Tibial artery (tissue), 4 donors: ENCODE measurements around the gene NADK.
A peak's percentile ranks its signal among the peaks of the same experiment; 100 is the strongest.
"Not testable (repeated sequence)": the region's sequence is repeated elsewhere in the genome, so short reads cannot be mapped to it uniquely, and the experiment has no call there.

Experiments
- DNase-seq, 2 donors: peaks; one replicate each; pipeline ENCODE4 v3.0.0-alpha.2; 2019
- H3K27ac ChIP-seq, 2 donors: fragments of 200-600 bp; sonication (generic) in 1 of 2; 1 replicate in 1 of 2; 2 replicates in 1 of 2; pipeline ENCODE4 v1.5.1; 2018 to 2019; ENCODE audit warnings: mild to moderate bottlenecking in 1 of 2
- H3K27me3 ChIP-seq, 2 donors: fragments of 200-600 bp; sonication (generic) in 1 of 2; one replicate each; pipeline versions ENCODE4 v1.5.1 to v1.6.0; 2016 to 2019
- H3K36me3 ChIP-seq, 3 donors: fragments of 200-600 bp; sonication (generic) in 2 of 3; one replicate each; pipeline ENCODE4 v1.5.1; 2016 to 2019; ENCODE audit warnings: mild to moderate bottlenecking in 2 of 3
- H3K4me1 ChIP-seq, 4 donors: fragments of 200-600 bp; sonication (generic) in 2 of 4; 1 replicate in 3 of 4; 2 replicates in 1 of 4; pipeline ENCODE4 v1.5.1; 2016 to 2019
- H3K4me3 ChIP-seq, 2 donors: fragments of 200-600 bp; sonication (generic) in 1 of 2; 1 replicate in 1 of 2; 2 replicates in 1 of 2; pipeline ENCODE4 v1.5.1; 2018 to 2019; ENCODE audit warnings: mild to moderate bottlenecking in 2 of 2
- H3K9me3 ChIP-seq, 3 donors: fragments of 200-600 bp; sonication (generic) in 1 of 3; one replicate each; pipeline ENCODE4 v1.5.1; 2016 to 2019
- CTCF ChIP-seq, 2 experiments: fragments of 200-600 bp in 1 of 2; fragments of 450-650 bp in 1 of 2; IDR thresholded peaks; one replicate each; pipeline ENCODE4 v1.5.1; 2017 to 2019; ENCODE audit warnings: antibody characterized with exemption in 2 of 2, mild to moderate bottlenecking in 1 of 2, moderate library complexity in 1 of 2
- intact Hi-C: fragments of 100-400 bp; cut with DNase I; formaldehyde crosslinking; loops from one replicate; pipeline ENCODE4 v1.15.0; 2023; ENCODE audit warnings: low total_unique reads

The NADK gene

DNA sequence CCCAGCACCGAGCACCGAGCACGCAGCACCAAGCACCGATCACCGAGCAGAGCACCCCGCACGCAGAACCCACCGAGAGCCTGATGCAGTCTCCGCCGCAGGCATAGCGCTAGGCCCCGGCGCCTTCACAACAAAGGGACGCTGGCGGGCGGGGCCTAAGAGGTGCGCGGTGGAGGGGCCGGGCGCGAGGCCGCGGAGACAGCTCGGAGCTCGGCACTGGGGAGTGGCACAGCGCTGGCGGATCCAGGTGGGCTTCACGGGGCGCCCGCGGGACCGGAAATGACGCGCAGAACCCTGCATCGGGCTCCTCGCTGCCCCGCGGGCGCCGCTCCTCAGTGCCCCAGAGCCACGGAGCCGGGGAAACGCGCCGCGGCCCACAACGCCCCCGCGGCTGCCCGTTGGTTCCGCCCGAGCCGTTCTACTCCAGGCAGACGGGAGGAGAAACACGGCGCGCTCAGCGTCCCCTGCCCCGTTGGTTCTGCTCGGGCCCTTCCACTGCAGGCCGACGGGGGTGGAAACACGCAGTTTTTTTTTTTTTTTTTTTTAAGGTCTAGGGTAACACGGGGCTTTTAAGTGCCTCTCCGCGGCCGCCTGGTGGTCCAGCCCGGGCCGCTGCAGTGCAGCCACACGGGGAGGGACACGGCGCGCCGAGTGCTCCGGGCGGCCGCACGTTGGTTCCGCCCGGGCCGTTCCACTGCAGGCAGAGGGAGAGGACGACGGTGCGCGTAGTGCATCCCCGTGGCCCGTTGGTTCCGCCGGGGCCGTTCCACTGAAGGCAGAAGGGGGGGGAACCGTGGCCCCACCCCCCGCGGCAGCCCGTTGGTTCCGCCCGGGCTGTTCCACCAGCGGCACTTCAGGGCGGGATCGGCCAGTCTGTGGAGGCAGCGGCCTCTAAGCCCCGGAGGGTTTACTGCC, 32.4 kb downstream of the NADK start:
- TF ChIP-seq CTCF (IDR thresholded peaks at IDR 0.05), result peak in 1 of 2 experiments; percentile 43
- Histone ChIP-seq H3K4me3 (peak overlapping the region; percentile 18 to 54), H3K27ac (peak overlapping the region in 1 of 2 donors; percentile 79)
- intact Hi-C loops, result loop anchor here (5.0 kb wide), 1 partner anchor 54 kb away; the partner anchor contains the start of gene SLC35E2B
- peak in 1 of 2 donors; percentile 65 for DNase-seq
- not testable (repeated sequence) for H3K36me3 ChIP-seq, H3K4me1 ChIP-seq, H3K9me3 ChIP-seq, H3K27me3 ChIP-seq

GRCh38 chr1:1742529-1742928, 35.7 kb downstream of the NADK start:
- intact Hi-C loops, H3K9me3 ChIP-seq, H3K27ac ChIP-seq, DNase-seq, H3K4me3 ChIP-seq, H3K27me3 ChIP-seq: not testable (repeated sequence)
- peaks cover 4 to 13% (median 5%) of the 10 kb centered on the region in 3 donors for H3K36me3 ChIP-seq
- H3K4me1 ChIP-seq, result peaks cover 0 to 10% (median 0%) of the 10 kb centered on the region in 4 donors

DNA sequence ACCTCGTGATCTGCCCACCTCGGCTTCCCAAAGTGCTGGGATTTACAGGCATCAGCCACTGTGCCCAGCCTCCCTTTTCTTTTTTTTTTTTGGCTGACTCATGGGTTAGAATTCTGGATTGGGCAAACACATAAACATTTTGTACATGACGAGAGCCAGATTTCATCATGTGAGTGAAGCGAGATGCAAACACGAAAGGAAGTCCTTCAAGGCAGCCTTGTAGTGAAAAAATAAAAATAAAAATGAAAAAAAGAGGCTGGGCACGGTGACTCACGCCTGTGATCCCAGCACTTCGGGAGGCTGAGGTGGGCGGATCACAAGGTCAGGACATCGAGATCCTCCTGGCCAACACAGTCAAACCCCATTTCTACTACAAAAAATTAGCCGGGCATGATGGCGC, 37.3 kb downstream of the NADK start:
- Histone ChIP-seq H3K27ac (peak overlapping the region in 1 of 2 donors; percentile 25), H3K36me3 (peaks cover 4 to 20% (median 8%) of the 10 kb centered on the region in 3 donors), H3K4me1 (peaks cover 0 to 10% (median 0%) of the 10 kb centered on the region in 4 donors)
- H3K4me3 ChIP-seq, H3K27me3 ChIP-seq, H3K9me3 ChIP-seq, intact Hi-C loops, DNase-seq: not testable (repeated sequence)

GRCh38 chr1:1738799-1739337, 39.4 kb downstream of the NADK start:
- H3K4me3 ChIP-seq, H3K9me3 ChIP-seq, H3K27ac ChIP-seq, H3K27me3 ChIP-seq, intact Hi-C loops: not testable (repeated sequence)
- Histone ChIP-seq H3K36me3 (peaks cover 4 to 34% (median 13%) of the 10 kb centered on the region in 3 donors), H3K4me1 (peaks cover 0 to 10% (median 0%) of the 10 kb centered on the region in 4 donors)
- peak in 1 of 2 donors; percentile 29 for DNase-seq

DNA sequence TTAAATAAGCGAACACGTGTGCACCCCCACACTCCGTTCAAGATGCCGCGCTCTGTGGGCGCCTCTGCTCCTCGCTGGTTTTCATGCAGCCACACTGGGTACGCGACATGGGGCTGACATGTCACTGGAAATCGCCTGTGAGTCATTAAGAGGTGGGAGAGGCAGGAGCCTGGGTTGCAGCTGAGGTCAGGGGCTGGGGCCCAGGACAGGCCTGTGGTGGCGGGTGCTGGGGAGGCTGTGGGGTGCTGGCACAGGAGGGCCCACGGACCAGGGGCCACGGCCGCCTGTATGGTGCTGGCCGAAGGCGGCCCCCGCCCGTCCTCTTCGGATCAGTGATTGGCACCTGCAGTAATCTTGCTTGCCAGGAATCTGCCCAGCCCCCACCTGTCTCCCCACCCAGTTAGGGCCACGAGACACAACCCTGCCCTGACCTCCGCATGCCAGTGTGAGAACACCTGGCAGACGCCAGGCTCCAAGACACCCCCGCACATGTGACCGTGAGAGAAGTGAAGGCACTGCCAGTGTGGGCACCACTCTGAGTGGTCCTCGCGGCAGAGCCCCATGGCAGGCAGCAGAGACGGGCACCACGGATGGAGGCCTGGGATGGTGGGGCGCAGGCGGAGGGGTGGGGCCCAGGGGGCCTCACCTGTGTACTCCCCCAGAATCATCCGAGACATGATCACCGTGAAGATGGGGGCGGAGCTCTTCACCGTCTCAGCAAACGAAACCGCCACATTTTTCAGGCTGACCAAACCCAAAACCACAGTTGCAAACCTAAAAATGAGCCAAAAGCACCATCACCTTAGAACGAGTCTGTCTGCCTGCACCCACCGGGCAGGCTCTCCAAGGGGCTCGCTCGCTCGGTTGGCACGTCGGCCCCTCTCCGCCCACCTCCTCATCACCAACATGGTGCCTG, 40.3 kb downstream of the NADK start:
- H3K27ac ChIP-seq, H3K9me3 ChIP-seq, H3K27me3 ChIP-seq, intact Hi-C loops, H3K4me3 ChIP-seq, DNase-seq: not testable (repeated sequence)
- Histone ChIP-seq H3K36me3 (peaks cover 7 to 44% (median 22%) of the 10 kb centered on the region in 3 donors), H3K4me1 (peaks cover 0 to 10% (median 0%) of the 10 kb centered on the region in 4 donors)

- no peaks in the 10 kb centered on the region for H3K4me1 ChIP-seq
- intact Hi-C loops, result no loop called here
- H3K36me3 ChIP-seq, result peaks cover 13 to 56% (median 40%) of the 10 kb centered on the region in 3 donors
- no peaks in the 10 kb centered on the region for H3K9me3 ChIP-seq
- H3K4me3 ChIP-seq, result no peak overlapping the region
- no peaks in the 10 kb centered on the region for H3K27me3 ChIP-seq
- DNase-seq, result no peak
- TF ChIP-seq CTCF (IDR thresholded peaks at IDR 0.05), result no peak
- H3K27ac ChIP-seq, result no peak overlapping the region
Observed at GRCh38 chr1:1732381-1732780, 45.9 kb downstream of the NADK start.

GRCh38 chr1:1730870-1731269, 47.4 kb downstream of the NADK start:
- intact Hi-C loops, result no loop called here
- no peak overlapping the region for H3K27ac ChIP-seq
- no peak overlapping the region for H3K4me3 ChIP-seq
- peaks cover 13 to 50% (median 37%) of the 10 kb centered on the region in 3 donors for H3K36me3 ChIP-seq
- no peak for DNase-seq
- H3K9me3 ChIP-seq, result no peaks in the 10 kb centered on the region
- no peaks in the 10 kb centered on the region for H3K27me3 ChIP-seq
- TF ChIP-seq CTCF (IDR thresholded peaks at IDR 0.05), result no peak
- no peaks in the 10 kb centered on the region for H3K4me1 ChIP-seq

GRCh38 chr1:1730230-1730629, 48.0 kb downstream of the NADK start:
- H3K27ac ChIP-seq, H3K9me3 ChIP-seq, intact Hi-C loops, H3K4me1 ChIP-seq, H3K27me3 ChIP-seq, DNase-seq, H3K4me3 ChIP-seq: not testable (repeated sequence)
- peaks cover 13 to 47% (median 37%) of the 10 kb centered on the region in 3 donors for H3K36me3 ChIP-seq

DNA sequence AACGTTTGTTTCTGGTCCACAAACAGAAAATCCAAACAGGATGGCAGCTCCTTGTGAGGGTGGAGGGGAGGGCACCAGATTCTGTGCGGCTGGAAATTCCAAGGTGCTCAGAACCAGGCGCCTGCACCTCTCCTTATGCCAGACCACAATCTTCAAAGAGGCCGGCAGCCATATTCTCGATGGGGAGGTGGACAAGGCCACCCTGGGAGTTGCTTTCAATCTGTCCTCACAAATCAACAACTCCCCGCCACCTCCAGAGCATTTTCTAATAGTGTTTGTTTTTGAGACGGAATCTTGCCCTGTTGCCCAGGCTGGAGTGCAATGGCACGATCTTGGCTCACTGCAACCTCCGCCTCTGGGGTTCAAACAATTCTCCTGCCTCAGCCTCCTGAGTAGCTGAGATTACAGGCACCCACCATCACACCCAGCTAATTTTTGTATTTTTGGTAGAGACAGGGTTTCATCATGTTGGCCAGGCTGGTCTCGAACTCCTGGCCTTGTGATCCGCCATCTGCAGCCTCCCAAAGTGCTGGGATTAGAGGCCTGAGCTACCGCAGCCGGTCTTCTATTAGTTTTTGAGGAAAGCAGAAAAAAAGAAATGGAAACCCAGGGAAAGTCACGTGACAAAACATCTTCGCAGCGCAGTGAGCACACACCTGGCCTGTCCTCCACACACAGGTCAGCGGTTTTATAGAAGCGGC, 49.0 kb downstream of the NADK start:
- intact Hi-C loops, H3K4me3 ChIP-seq, DNase-seq, H3K27ac ChIP-seq, H3K9me3 ChIP-seq, H3K4me1 ChIP-seq, H3K27me3 ChIP-seq: not testable (repeated sequence)
- H3K36me3 ChIP-seq, result peaks cover 13 to 38% (median 32%) of the 10 kb centered on the region in 3 donors
